BLaER1 treated with 17β-estradiol and CSF1 and Interleukin-3, amounts not matched to agents 10 nM and 100 nM (cell line): ENCODE data around the gene KCNQ2.

Experiments used
- H3K27ac ChIP-seq, 11 experiments: shearing (Covaris generic); formaldehyde crosslinking; 2 replicates each; pipeline ENCODE4 v1.8.1; 2022
- H3K27me3 ChIP-seq, 11 experiments: shearing (Covaris generic); formaldehyde crosslinking; 2 replicates each; pipeline ENCODE4 v1.8.1; 2022
- H3K36me3 ChIP-seq, 11 experiments: shearing (Covaris generic); formaldehyde crosslinking; 2 replicates each; pipeline ENCODE4 v1.8.1; 2022
- H3K4me1 ChIP-seq, 10 experiments: shearing (Covaris generic); formaldehyde crosslinking; 2 replicates each; pipeline ENCODE4 v1.8.1; 2022
- H3K4me2 ChIP-seq, 11 experiments: shearing (Covaris generic); formaldehyde crosslinking; 2 replicates each; pipeline ENCODE4 v1.8.1; 2022
- H3K4me3 ChIP-seq, 10 experiments: shearing (Covaris generic); formaldehyde crosslinking; 2 replicates each; pipeline ENCODE4 v1.8.1; 2022
- H3K9ac ChIP-seq, 11 experiments: shearing (Covaris generic); formaldehyde crosslinking; 2 replicates each; pipeline ENCODE4 v1.8.1; 2022
- H3K9me3 ChIP-seq, 11 experiments: shearing (Covaris generic); formaldehyde crosslinking; replicated peaks in 1 of 11; 2 replicates each; pipeline ENCODE4 v1.8.1; 2022
- H4K20me1 ChIP-seq, 11 experiments: shearing (Covaris generic); formaldehyde crosslinking; 2 replicates each; pipeline ENCODE4 v1.8.1; 2022
- Cebpa-rat ChIP-seq, 11 experiments: shearing (Covaris generic); IDR thresholded peaks; 2 replicates each; pipeline ENCODE4 v1.8.1; 2022

Gene KCNQ2

DNA sequence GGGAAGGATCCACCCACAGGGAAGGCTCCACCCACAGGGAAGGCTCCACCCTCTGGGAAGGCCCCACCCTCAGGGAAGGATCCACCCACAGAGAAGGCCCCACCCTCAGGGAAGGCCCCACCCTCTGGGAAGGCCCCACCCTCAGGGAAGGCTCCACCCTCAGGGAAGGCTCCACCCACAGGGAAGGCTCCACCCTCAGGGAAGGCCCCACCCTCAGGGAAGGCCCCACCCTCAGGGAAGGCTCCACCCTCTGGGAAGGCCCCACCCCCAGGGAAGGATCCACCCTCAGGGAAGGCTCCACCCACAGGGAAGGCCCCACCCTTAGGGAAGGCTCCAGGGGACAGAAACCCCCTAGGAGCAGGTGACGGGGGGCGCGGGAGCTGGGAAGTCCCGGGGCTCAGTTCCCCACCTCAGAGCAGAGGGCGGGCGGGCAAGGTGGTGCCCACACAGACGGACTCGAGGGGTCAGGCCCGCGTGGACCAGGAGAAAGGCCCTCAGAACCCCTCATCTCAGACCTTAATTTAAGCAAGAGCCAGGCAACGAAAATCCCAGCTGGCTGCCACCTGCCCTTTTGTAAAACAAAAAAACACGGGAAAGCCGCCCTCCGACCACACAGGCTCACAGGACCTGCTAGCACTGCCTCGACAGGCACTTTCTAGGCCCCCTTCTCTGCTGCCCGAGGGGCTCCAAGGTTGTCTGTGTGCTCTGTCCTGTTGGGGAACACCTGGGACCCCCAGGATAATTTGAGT lies 39.7 kb downstream of the KCNQ2 start:
- Histone ChIP-seq H4K20me1 (peaks cover 0 to 41% (median 4%) of the 10 kb centered on the region in 11 experiments; a peak in 9 of 22 replicates), H3K36me3 (no peaks in the 10 kb centered on the region), H3K27ac (no peak overlapping the region), H3K9ac (peak overlapping the region in 1 of 11 experiments; percentile 29; a peak in 2 of 22 replicates), H3K4me3 (no peak overlapping the region), H3K9me3 (no peaks in the 10 kb centered on the region), H3K4me2 (peak overlapping the region; percentile 39 to 86 (median 77); a peak in 21 of 22 replicates), H3K4me1 (peaks cover 20 to 53% (median 27%) of the 10 kb centered on the region in 10 experiments), H3K27me3 (peaks cover 0 to 28% (median 15%) of the 10 kb centered on the region in 11 experiments; a peak in 14 of 22 replicates)
- no peak for TF ChIP-seq Cebpa-rat (IDR thresholded peaks at IDR 0.05)

DNA sequence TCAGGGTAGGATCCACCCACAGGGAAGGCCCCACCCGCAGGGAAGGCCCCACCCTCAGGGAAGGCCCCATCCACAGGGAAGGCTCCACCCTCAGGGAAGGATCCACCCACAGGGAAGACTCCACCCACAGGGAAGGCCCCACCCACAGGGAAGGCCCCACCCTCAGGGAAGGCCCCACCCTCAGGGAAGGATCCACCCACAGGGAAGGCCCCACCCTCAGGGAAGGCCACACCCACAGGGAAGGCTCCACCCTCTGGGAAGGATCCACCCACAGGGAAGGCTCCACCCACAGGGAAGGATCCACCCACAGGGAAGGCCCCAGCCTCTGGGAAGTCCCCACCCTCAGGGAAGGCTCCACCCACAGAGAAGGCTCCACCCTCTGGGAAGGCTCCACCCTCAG lies 40.5 kb downstream of the KCNQ2 start:
- H3K36me3 ChIP-seq: no peaks in the 10 kb centered on the region
- peaks cover 0 to 28% (median 15%) of the 10 kb centered on the region in 11 experiments; a peak in 14 of 22 replicates for H3K27me3 ChIP-seq
- no peaks in the 10 kb centered on the region for H3K9me3 ChIP-seq
- TF ChIP-seq Cebpa-rat (IDR thresholded peaks at IDR 0.05): no peak
- peaks cover 0 to 41% (median 4%) of the 10 kb centered on the region in 11 experiments; a peak in 9 of 22 replicates for H4K20me1 ChIP-seq
- H3K9ac ChIP-seq: no peak overlapping the region
- H3K27ac ChIP-seq: no peak overlapping the region
- no peak overlapping the region for H3K4me3 ChIP-seq
- H3K4me1 ChIP-seq: peaks cover 20 to 45% (median 26%) of the 10 kb centered on the region in 10 experiments
- no peak overlapping the region for H3K4me2 ChIP-seq

DNA sequence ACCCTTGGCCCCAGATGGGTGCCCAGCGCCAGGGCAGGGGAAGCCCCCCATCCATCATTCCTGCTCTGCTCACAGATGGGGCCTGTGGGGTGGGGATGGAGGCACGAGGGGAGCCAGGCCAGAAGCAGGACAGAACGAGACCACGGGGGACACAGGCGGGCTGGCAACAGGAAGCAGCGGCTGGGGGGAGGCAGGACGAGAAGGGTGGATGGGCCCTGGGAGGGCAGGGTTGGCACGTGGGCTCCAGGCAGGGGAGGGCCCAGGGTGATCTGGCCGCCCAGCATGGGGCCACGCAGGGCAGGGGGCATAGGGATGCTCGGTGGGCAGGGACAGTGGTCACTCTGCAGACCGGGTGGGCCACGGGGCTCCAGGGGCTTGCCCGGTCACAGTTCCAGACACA lies 41.6 kb downstream of the KCNQ2 start:
- Histone ChIP-seq H3K27ac (no peak overlapping the region), H3K27me3 (peaks cover 0 to 22% (median 16%) of the 10 kb centered on the region in 11 experiments; a peak in 15 of 22 replicates), H3K4me2 (no peak overlapping the region), H4K20me1 (peaks cover 0 to 47% (median 4%) of the 10 kb centered on the region in 11 experiments; a peak in 9 of 22 replicates), H3K9ac (0 out of 22 replicates have a peak overlapping the region, but pooled peaks of 2 of the 11 experiments have one; percentile 7 to 9), H3K36me3 (no peaks in the 10 kb centered on the region), H3K9me3 (no peaks in the 10 kb centered on the region), H3K4me3 (no peak overlapping the region), H3K4me1 (peaks cover 20 to 35% (median 24%) of the 10 kb centered on the region in 10 experiments)
- TF ChIP-seq Cebpa-rat (IDR thresholded peaks at IDR 0.05): no peak

DNA sequence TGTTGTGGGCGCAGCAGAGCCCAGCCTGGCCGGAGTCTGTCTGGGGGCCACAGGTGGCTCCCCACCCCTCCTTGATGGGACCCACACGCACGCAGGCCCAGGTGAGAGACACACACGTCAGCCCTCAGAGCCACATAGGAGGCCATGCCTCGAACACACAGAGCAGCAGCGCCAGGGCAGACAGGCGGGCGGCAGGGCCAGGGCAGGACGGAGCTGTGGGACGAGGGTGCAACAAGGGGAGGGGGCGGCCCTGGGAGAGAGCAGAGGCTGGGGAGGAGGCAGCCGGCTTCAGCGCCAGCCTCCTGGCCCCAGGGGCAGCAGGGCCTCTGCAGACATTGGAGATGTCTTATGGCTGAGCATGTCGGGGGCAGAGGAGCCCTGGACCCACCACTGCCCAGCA lies 42.5 kb downstream of the KCNQ2 start:
- H3K9me3 ChIP-seq: no peaks in the 10 kb centered on the region
- H3K36me3 ChIP-seq: no peaks in the 10 kb centered on the region
- peaks cover 0 to 50% (median 4%) of the 10 kb centered on the region in 11 experiments; a peak in 9 of 22 replicates for H4K20me1 ChIP-seq
- peaks cover 20 to 29% (median 22%) of the 10 kb centered on the region in 10 experiments for H3K4me1 ChIP-seq
- no peak overlapping the region for H3K4me3 ChIP-seq
- no peak overlapping the region; a peak in 1 of 22 replicates for H3K9ac ChIP-seq
- no peak overlapping the region for H3K4me2 ChIP-seq
- no peak for TF ChIP-seq Cebpa-rat (IDR thresholded peaks at IDR 0.05)
- H3K27ac ChIP-seq: no peak overlapping the region
- H3K27me3 ChIP-seq: peaks cover 2 to 31% (median 20%) of the 10 kb centered on the region in 11 experiments; a peak in 18 of 22 replicates

GRCh38 chr20:63428906-63429575 lies 43.4 kb downstream of the KCNQ2 start:
- Histone ChIP-seq H3K27ac (no peak overlapping the region), H3K36me3 (no peaks in the 10 kb centered on the region), H3K9me3 (no peaks in the 10 kb centered on the region), H3K4me3 (no peak overlapping the region), H3K9ac (no peak overlapping the region), H3K27me3 (peaks cover 10 to 34% (median 28%) of the 10 kb centered on the region in 11 experiments; a peak in 21 of 22 replicates), H4K20me1 (peaks cover 0 to 45% (median 4%) of the 10 kb centered on the region in 11 experiments; a peak in 9 of 22 replicates), H3K4me2 (no peak overlapping the region), H3K4me1 (peaks cover 12 to 21% (median 14%) of the 10 kb centered on the region in 10 experiments)
- TF ChIP-seq Cebpa-rat (IDR thresholded peaks at IDR 0.05): no peak

DNA sequence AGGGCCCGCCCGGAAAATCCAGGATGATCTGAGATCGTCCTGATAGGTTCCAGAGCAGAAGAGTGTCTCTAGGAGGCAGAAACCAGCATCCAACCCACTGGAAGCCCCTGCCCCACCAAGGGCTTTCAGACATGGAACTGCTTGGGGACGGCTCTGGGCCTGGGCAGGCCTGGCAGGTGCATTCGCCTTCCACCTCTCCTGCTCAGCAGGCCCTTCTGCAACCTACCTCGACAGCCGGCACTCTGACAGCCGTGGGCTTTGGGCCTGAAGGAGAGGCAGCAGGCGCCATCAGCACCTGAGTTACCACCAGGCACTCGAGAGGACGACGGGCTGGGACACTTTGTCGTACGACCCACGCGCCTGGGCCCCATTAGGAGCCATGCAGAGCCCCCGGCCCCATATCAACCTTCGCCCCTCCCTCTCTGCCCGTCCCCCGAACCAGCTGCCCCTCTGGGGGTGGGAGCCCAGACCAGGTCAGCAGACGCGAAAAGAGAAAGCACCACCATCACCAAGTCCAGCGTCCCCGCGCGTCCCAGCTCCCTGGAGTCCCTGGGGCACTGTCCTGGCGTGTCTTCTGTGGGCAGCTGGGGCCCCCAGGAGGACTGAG lies 44.6 kb downstream of the KCNQ2 start:
- H3K4me1 ChIP-seq: peaks cover under 1 to 9% (median 1%) of the 10 kb centered on the region in 10 experiments; a peak in 15 of 20 replicates
- no peak for TF ChIP-seq Cebpa-rat (IDR thresholded peaks at IDR 0.05)
- H3K4me2 ChIP-seq: no peak overlapping the region
- H3K36me3 ChIP-seq: no peaks in the 10 kb centered on the region
- peaks cover 0 to 45% (median 0%) of the 10 kb centered on the region in 11 experiments; a peak in 7 of 22 replicates for H4K20me1 ChIP-seq
- H3K9ac ChIP-seq: no peak overlapping the region
- peaks cover 18 to 35% (median 31%) of the 10 kb centered on the region in 11 experiments for H3K27me3 ChIP-seq
- no peak overlapping the region for H3K27ac ChIP-seq
- H3K9me3 ChIP-seq: no peaks in the 10 kb centered on the region
- H3K4me3 ChIP-seq: no peak overlapping the region

DNA sequence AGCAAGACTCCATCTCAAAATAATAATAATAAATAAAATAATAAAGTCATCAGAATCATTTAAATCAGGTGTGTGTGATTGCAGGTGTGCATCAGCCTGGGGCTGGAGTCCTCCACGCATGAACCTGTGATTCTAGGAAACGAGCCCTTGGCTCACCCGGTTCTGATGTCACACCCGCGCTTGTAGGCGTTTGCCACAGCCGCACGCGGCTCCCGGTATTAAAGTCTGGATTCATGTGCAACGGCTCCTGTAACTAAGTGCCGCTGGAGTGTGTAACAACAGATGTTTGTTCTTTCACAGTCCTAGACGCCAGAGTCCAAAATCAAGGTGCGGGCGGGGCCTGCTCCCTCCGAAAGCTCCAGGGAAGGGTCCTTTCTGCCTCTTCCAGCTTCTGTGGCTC lies 45.2 kb downstream of the KCNQ2 start:
- Histone ChIP-seq H3K27ac (no peak overlapping the region), H3K36me3 (no peaks in the 10 kb centered on the region), H3K27me3 (peaks cover 25 to 41% (median 36%) of the 10 kb centered on the region in 11 experiments), H4K20me1 (peaks cover 0 to 47% (median 0%) of the 10 kb centered on the region in 11 experiments; a peak in 7 of 22 replicates), H3K9ac (no peak overlapping the region), H3K4me2 (no peak overlapping the region), H3K4me1 (peaks cover 0 to 8% (median 0%) of the 10 kb centered on the region in 10 experiments; a peak in 1 of 20 replicates), H3K4me3 (no peak overlapping the region), H3K9me3 (no peaks in the 10 kb centered on the region)
- no peak for TF ChIP-seq Cebpa-rat (IDR thresholded peaks at IDR 0.05)

- H3K4me2 ChIP-seq: no peak overlapping the region
- H4K20me1 ChIP-seq: peaks cover 0 to 57% (median 5%) of the 10 kb centered on the region in 11 experiments; a peak in 9 of 22 replicates
- no peaks in the 10 kb centered on the region for H3K36me3 ChIP-seq
- TF ChIP-seq Cebpa-rat (IDR thresholded peaks at IDR 0.05): no peak
- peaks cover 0 to 6% (median 0%) of the 10 kb centered on the region in 10 experiments; a peak in 2 of 20 replicates for H3K4me1 ChIP-seq
- no peak overlapping the region for H3K27ac ChIP-seq
- peaks cover 37 to 54% (median 49%) of the 10 kb centered on the region in 11 experiments for H3K27me3 ChIP-seq
- H3K9ac ChIP-seq: no peak overlapping the region
- no peak overlapping the region for H3K4me3 ChIP-seq
- no peaks in the 10 kb centered on the region for H3K9me3 ChIP-seq
These were observed 46.5 kb downstream of the KCNQ2 start for GRCh38 chr20:63425846-63426485.
